ENCODE measurements around the gene TCF4.
A peak's percentile ranks its signal among the peaks of the same experiment; 100 is the strongest.
"Not testable (repeated sequence)": the region's sequence is repeated elsewhere in the genome, so short reads cannot be mapped to it uniquely, and the experiment has no call there.

The TCF4 gene

DNA sequence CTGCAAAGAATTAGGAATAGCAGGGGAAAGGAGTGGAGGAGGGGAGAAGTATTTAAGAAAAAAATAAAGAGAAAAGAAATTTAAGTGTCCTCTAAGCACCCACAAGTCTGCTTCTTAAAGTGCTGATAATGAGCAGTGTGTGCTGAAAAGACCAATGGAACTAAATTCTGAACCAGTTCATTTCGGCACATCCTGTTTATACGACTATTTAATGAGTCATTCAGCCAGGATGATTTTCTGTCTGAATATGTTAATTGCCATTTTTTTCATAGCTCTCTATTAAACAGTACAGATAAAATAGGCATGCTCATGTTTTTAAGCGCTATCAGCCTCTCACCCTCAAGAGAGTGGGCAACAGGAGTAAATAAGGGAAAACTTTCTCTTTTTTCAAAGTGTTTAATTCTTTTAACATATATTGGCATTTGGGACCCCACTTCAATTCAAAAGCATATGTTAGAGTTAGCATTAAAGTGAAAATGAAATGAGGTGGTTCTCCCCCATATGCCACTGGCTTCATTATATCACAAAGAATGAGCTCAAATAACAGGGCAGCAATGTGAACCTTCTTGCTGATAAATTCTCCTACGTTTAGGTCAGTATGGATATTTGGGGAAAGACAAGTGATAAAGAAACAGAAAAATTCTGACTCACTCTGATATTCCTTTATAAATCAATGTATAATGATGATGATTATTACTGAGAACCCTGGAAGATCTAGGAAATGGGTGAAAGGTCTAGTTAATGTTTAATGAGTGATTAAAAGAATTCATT lies 87.5 kb downstream of the TCF4 start:
- no peak for DNase-seq

DNA sequence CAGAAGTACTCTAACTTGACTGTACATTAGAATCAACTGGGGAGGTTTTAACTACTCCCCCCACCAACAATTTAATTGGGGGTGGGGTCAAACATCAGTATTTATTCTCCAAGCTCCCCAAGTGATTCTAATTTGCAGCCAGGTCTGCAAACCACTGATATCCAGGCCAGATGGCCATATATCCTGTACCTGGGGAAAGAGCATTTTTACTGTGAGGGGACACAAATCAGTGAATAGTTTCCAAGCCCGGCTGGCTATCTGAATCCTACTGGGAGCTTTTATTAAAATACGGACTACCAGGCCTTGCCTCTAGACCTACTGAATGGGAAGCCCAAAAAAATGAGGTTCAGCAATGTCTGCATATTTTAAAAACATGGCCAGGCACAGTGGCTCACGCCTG lies 88.5 kb downstream of the TCF4 start:
- DNase-seq: no peak

DNA sequence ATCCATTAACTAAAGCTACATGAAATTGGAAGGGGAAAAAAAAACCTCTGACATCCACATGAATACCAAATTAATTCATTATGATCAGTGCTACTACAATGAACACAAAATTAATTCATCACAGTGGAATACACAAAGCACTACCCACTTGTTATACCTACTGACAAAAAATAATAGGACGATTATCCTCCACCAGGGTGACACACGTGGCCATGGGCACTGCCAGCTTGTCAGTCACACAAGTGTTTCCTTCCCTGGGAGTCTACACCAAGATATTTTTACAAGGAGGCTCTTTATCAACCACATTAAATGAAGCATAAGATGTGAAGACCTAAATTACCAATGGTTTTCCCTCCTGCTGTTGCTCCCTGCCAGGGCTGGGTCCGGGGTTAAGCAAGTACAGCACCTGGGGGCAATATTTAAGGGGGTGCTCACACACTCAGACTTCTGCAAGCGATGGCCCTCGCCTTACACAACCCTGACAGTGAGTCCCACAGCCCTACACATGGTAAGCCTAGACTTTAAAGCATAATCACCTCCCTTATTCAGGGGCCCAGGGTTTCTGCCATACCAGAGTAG lies 90.1 kb downstream of the TCF4 start:
- no peak for DNase-seq

DNA sequence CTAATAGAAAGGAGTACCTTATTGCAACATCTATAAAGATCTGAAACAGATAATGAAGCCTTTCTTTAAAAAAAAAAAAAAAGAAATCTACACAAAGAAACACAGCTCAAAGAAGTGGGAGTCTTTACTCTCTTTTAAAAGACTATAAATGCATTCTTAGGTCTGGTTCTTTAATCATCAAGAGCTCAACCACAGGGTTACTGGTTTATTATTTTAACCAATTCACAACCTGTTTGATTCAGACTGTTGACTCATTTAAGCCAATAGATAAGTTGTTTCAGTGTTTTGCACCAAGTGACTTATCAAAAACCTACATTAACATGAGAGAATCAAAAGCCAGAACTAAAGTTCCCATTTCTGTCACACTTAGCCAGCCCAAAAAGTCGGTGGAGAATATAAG lies 93.1 kb downstream of the TCF4 start:
- DNase-seq: no peak

DNA sequence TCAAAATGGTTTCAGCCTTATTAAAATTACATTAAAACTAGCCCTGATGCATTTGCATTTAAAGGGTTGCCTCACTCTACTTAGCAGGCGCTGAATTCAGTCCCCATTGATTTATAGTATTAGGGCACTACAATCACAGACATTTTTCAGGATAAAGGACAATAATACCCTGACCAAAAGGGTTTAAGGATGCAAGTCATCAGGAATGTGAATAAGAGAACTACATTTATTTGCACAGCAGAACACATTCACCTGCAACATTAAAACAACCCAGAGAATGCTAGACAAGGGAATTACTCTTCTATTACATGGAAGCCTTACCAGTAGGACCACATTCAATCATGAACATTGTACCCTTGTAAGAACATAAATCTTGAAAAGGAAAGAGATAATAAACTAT lies 93.6 kb downstream of the TCF4 start:
- DNase-seq: no peak

DNA sequence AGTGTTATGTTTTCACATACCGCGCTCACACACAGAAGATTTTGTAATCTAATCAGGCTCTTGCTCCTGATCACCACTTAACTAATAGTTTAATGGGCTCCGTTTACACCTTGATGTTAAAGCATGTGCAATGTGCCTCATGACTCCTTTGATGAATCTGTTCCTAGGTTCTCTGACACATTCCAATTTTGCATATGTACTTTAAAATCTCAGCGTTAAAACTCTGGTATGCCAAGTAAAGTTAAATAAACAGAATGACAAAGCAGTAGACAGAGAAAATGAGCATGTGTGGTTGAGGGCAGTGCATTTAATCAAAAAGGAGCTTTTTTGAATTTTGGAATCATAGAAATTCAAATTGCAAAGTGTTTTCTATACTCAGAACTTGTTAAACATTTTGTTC lies 96.4 kb downstream of the TCF4 start:
- DNase-seq: no peak

DNA sequence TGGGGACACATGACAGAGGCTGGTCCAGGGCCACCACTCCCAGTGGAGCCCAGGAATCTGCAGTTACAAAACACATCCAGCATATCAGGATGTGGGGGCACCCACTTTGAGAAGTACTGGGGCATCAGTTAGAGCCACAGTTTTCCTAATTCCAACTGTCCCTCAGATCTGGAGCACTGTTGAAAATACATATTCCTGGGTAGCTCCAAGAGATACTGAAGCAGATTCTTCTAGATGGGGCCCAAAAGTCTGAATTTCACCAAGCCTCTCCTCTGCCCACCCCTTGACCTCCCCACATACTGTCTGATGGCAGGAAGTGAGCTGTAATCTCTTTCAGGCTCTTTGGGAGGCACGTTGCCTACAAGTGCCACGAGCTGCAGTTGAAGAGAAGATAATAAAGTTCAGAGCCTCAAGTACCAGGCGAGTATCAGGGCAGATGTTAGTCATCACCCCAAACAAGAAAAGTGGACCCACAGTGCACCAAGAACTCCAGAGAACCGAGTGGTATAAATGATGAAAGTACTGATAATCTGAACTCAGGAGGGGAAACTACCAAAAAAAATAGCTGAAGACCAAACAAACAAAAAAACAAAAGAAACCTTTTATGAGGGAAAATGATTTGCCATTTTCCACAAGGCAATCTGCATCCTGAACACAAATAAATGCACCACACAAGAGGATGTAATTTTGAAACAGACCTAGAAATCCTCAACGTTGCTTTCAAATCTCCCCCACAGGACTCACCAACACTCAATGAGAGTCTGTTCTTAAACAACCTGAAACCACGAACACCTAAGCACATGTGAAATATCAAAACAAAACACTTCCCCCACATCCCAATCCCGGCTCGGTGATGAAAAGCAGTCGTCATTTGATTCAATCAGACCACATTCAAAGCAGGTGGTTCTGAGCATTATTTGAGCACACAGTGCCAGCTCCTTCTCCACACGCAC lies 98.7 kb downstream of the TCF4 start:
- peak; percentile 43 for DNase-seq

DNA sequence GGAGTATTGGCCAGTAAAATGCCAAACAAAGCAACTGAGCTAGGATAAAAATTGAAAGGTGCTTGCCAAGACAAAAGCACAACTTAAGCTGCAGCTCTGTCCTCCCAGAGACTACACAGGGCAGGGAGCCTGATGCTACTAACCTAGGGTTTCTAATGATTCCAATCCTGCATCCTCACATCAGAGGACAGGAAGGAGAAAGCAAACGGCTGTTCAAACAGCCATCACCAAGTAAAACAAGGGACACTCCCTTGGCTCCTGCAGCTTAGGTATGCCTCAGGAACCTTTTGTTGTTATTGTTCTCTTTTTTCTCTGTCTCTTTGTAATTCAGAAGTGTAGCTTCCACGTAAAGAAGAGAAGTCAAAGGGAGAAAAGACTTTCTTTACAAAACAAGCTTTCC lies 99.5 kb downstream of the TCF4 start:
- no peak for DNase-seq

DNA sequence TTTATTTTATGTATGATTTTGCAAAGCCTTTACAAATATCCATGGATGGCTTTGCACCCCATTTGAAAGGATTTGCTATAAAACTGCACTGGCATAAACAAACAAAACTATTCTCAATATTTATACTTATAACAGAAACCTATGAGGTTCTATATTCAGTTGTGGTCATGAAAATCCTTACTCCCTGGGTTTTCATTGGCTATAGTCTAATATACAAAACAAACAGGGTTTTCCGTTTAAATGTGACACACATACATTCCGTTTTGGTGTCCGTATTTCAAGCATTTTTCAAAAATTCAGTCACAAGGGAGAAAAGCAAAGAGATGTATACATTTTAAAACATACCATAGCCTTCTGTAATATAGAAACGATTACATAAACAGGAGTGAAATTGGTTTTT lies 100.0 kb downstream of the TCF4 start:
- DNase-seq: no peak

DNA sequence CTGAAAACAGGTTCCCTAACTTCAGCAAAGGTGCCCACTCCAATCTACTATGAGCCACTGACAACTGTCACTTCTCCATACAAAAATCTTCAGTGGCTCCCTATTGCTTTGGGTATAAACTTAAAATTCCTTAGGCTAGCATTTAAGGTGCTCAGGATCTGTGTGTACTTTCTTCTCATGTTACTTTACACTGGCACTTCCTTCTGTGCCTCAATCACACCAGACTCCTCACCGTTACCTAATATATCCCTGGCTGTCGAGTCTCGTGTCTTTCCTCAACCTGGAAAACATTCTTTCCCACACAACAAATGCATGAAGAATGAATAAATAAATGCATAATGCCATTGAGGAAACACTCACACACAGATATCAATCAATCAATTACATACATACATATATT lies 101.1 kb downstream of the TCF4 start:
- DNase-seq: no peak

DNA sequence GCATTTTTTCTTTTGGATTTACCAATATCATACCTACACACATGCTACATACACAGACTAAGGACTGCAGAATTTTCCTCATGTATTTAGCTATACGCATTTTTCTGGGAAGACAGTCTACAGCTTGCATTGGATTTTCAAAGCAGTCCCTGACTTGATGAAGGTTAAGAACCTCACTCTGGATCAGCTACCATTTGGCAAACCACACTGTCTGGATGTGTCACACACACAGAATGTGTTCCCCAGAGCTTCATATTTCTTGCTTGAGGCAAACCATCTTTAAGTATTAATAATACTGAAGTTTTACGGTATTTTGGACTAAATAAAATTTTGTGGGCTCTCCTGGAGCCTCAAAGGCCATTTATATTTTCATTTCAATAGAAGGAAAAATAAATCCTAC lies 102.3 kb downstream of the TCF4 start:
- no peak for DNase-seq

DNA sequence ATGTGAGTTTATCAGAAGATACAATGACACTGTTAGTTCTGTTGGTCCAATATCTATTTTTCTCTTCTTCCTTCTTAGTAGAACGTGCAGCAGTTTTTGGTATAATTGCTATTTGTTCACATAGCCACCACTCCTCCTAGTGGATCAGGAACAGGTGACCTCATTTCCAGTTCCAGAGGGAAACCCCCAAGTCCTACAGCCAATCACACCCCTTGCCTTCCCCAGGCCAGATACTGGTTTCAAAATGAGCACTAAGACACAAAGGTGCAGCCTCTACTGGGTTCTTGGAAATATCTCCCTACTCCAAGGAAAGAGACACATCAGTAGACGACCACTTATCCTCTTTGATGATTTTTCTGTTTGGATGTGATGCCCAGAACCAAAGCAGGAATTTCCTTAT lies 103.2 kb downstream of the TCF4 start:
- no peak for DNase-seq

DNA sequence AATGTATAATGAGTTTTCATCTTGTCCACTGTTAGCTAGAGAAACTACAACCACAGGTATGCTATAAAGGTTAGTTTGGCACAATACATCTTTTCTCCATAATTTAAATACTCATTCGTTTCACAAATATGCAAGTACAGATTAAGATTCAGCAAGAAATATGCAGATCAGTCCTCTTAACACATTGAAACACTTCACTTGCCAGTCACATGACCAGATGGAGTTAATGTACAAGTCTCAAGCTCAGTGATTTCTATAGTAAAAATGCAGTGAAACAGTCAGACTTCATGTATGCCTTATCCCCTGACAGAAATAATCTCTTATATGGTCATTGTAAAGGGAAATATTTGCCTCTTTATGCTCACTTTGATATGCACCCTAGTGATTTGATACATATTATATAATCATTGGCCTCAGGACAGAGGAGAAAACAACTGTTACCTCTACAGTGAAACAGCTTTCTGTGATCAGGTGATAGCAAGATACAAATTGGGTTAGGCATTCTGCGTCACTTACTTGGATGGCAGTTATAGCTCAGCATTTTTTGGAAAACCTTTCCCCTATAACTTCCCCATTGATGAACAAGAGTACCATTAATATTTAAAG lies 104.6 kb downstream of the TCF4 start:
- DNase-seq: no peak

DNA sequence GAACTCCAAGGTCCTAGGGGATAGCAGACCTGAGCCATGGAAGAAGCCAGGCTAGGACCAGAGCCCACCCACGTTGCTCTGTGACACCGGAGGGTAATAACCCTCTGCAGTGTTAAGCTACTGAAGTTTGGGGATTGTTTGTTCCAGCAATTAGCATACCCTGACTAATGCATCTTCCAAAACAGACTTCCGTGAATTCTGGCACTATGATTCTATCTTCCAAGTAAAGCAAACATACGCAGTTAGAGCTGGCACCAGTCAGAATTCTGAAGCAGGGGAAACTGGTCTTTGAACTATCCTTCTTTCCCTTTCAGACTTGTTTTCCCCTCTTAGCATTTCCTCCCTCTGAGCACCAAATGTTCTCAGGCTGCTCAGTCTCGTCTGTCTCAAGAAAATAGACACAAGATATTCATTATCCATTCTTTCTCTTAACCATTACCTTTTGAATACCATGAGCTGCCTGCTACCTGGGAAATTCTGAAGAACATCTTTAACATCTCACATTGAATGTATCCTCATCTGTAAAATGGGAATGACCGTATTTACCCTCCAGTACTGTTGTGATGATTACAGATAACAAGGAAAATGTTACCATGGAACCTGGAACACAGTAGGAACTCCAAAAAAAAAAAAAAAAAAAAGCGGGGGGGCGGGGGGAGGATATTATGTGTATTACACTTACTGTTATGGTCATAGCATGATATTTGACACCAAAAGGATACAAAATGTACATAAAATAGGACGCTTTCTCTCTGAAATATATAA lies 108.2 kb downstream of the TCF4 start:
- DNase-seq: no peak

DNA sequence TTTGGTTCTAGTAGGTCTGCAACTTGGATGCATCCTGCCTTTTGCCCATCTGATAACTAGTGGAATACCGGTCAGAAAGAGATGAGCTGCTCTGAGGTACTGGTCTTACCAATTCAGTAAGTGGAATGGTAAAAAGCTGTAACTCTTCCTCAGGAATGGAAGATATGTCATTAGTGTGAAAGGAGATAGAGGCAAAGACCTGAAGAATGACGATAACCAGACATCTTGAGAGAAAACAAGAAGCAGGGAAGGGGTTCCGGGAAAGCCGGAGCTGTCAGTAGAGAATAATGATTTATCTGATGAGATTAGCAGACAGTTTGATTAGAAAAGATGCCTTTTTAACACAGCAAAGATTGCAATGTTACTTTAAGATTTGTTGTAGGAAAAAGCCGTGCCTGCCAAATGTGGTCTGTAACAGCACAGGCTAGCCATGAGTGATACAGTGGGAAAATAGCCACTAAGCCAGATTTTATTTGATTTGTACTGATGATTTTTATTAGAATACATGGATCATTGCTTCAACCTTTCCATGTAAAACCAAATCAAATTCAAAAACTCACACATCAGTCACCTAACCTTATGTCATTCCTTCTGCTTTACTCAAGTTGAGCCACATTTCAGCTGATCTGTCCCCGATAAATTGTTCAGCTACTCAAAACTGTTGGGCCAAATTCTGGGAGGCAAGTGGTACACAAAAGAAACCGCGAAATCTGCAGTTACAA lies 110.0 kb downstream of the TCF4 start:
- no peak for DNase-seq

DNA sequence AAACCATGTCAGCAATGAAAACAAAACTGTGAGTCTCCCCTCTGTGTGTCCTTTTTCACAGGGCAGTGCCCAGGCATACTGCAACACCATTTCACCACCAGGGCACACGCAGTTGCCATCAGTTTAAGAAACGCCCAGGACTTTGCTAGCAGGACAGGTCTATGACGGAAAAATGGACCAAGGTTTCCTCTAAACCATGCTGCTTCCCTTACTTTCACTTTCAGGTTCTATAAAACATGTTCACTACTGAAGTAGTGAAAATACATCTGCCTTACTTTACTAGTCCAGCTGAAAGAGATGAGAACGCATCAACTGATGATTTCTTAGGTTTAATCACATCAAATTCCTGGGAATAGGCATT lies 110.5 kb downstream of the TCF4 start:
- no peak for DNase-seq

DNA sequence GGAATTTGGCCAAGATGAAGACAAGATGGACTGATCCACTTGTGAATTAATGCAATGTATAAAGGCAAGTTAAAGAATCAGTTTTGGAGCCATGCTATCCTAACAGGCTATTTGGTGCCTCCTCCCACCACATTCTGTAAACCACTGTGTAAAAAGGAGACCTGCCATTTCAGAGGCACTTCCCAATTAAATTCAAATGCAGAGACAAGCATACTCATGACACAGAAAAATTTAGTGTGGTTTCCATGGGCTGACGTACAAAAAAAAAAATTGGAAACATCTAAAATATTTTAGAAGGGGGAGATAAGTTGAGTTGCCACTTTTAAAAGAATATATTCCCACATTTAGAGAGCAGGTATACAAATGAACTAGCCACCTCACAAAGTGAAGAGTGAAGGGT lies 112.1 kb downstream of the TCF4 start:
- no peak for DNase-seq

DNA sequence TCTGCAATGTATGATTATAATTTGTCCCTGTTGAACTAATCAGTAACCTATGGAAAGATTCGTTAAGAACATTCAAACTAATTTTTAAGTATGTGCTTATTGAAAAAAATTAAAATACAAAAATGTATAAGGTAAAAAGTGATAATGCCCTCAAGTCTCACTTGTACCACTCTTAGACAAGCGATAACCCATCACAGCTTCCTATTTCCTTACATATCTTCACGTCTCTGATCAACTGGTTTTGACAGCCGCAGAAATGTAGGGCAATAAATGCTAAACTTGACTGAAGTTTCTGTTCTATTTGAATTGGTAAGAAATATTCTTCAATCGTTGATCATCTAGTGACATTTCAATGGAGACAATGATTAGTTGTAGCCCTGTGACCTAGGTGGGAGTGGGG lies 112.5 kb downstream of the TCF4 start:
- no peak for DNase-seq

DNA sequence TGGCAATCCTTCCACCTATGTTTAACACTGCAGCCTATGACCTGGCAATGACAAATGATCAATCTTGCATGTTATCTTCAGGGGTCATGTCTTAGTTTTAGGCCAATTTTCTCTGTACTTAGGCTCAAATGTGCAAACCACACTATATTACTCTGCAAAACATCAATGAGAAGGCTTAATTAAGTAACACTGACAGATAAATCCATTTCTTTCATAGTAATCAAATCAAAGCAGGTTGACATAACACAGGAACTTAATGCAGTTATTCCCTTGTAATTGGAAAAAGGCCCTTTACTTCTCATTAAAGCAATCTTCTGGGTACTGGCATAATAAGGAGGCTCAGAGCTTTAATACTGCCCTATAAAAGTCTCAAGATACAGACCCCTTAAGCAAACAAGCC lies 114.4 kb downstream of the TCF4 start:
- DNase-seq: no peak

DNA sequence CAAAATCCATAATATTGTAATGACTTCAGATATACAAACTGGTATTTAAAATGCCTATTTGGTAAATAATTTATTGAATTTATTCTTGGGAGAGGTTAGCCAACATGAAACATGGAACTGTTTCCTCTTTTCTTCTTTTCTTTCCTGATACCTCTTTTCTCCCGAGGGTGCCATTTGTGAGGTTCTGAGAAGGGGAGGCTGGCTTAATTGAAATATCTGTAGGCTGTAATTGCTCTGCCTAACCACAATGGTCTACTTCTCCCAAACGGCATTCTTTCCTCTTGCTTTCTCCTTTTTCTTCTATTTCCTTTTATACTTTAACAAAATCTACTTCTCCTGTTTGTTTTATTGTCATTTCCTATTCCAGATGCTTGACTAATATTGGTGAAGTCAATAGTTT lies 114.9 kb downstream of the TCF4 start:
- no peak for DNase-seq

DNA sequence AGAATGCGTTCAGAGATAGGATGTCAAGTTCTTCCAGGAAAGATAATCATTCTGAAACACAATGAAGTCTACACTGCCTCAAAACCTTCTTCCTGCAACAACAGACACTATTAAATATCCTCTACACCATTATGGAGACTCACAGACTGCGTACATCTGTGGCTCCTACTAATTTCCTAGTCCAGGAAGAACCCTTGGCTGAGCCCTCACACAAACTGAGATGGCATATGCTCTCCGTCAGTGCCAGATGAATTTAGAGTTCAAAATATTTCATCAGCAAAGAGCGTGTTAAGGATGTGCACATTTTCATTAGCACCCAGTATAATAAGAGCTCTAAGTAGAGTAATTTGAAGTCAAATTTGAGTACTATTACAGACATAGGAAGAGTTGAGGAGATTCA lies 117.2 kb downstream of the TCF4 start:
- no peak for DNase-seq

DNA sequence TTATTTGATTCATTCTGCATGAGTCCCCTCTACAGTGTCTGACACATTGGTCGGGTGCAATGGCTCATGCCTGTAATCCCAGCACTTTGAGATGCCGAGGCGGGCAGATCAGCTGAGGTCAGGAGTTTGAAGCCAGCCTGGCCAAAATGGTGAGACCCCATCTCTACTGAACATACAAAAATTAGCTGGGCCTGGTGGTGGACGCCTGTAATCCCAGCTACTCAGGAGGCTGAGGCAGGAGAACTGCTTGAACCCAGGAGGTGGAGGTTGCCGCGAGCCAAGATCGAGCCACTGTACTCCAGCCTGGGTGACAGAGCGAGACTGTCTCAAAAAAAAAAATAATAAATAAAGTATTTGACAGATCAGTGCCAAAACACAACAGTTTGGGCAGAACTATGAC lies 118.9 kb downstream of the TCF4 start:
- DNase-seq: not testable (repeated sequence)
